ENCODE results near the gene UGT1A5. TPM values are rescaled to one million over a fixed set of nuclear protein-coding genes. Genes with fewer than 3 reads are reported as not detected.

Gene UGT1A5
- total and polyA plus RNA-seq, 10 of the 15 experiments (the other 5 are each of a cell fraction or from before 2014, with no cell fraction given) = not detected

- POLR2A ChIA-PET = no interaction called here
- no peak for FAIRE-seq
Measured at GRCh38 chr2:233684640-233685039, 28.1 kb upstream of the UGT1A5 start.

GRCh38 chr2:233686928-233687327 is 25.8 kb upstream of the UGT1A5 start:
- in situ Hi-C loops (cut with MboI) = no loop called here
- no peak overlapping the region for H3K4me2 ChIP-seq (ENCODE audit: control insufficient read depth, insufficient read depth)
- ChIA-PET RAD21 (ENCODE audit: unreplicated experiment) (no interaction called here), POLR2A (no interaction called here), SMC1A (ENCODE audit: uncharacterized antibody, unreplicated experiment) (interaction anchor here (0.6 kb wide), 1 partner anchor 19 kb away, joined by 3 read pairs; no protein-coding TSS in a partner anchor), CTCF (no interaction called here)
- H3K9ac ChIP-seq (ENCODE audit: control insufficient read depth, insufficient read depth, low read length) = no peak overlapping the region
- no peak for FAIRE-seq
- WGBS (ENCODE audit: insufficient coverage, insufficient replicate concordance, low lambda C conversion rate, missing lambda C conversion rate) = 57% methylated on average over 5 of the region's 5 CpGs
- H3K27me3 ChIP-seq (replicated peaks in 1 of 2; ENCODE audit: control insufficient read depth in 2 of 2, insufficient read depth in 2 of 2, low read length in 1 of 2) = peaks cover 0 to 3% of the 10 kb centered on the region in 2 experiments; a peak in 1 of 4 replicates
- ATAC-seq = no peak
- H3K4me1 ChIP-seq (ENCODE audit: control insufficient read depth, insufficient read depth, low read length) = no peaks in the 10 kb centered on the region
- no peak overlapping the region for H3K4me3 ChIP-seq
- H3K9me3 ChIP-seq (replicated peaks; ENCODE audit: control insufficient read depth, insufficient read depth, low read length) = no peaks in the 10 kb centered on the region
- H4K20me1 ChIP-seq (ENCODE audit: control insufficient read depth, insufficient read depth) = no peaks in the 10 kb centered on the region
- BruUV-seq (replicated peaks) = no TSS peak
- DNase-seq (ENCODE audit: low read depth, low spot score) = no peak
- intact Hi-C loops (cut with micrococcal nuclease; ENCODE audit: unreplicated experiment) = no loop called here
- no peak for TF ChIP-seq HDGF (IDR thresholded peaks at IDR 0.05)
- no peak for TF ChIP-seq JUNB (IDR thresholded peaks at IDR 0.05)
- no peak for TF ChIP-seq RAD51 (IDR thresholded peaks at IDR 0.05)
- no peak for TF ChIP-seq SKIL (IDR thresholded peaks at IDR 0.05; ENCODE audit: low read depth, poor library complexity, severe bottlenecking)
- TF ChIP-seq CBX3 (IDR thresholded peaks at IDR 0.05; ENCODE audit: borderline replicate concordance, low read depth) = no peak
- TF ChIP-seq MLLT1 (IDR thresholded peaks at IDR 0.05) = no peak
- TF ChIP-seq PBX3 (IDR thresholded peaks at IDR 0.05; ENCODE audit: insufficient replicate concordance, low read depth, low read length) = no peak
- H3K79me2 ChIP-seq (ENCODE audit: control insufficient read depth, insufficient read depth, low read length) = no peaks in the 10 kb centered on the region
- H3K36me3 ChIP-seq (ENCODE audit: control insufficient read depth in 2 of 2, insufficient read depth in 2 of 2, low read length in 1 of 2) = no peaks in the 10 kb centered on the region
- H2AFZ ChIP-seq (ENCODE audit: control insufficient read depth, low read depth, low read length) = no peak overlapping the region
- no peak overlapping the region for H3K27ac ChIP-seq (ENCODE audit: control insufficient read depth, insufficient read depth)

More at GRCh38 chr2:233684640-233685039, 28.1 kb upstream of the UGT1A5 start:
- in situ Hi-C loops (cut with MboI) (no loop called here), intact Hi-C loops (cut with micrococcal nuclease; ENCODE audit: unreplicated experiment) (no loop called here)
- BruUV-seq (replicated peaks) = no TSS peak
- WGBS (ENCODE audit: insufficient coverage, insufficient replicate concordance, low lambda C conversion rate, missing lambda C conversion rate) = 5% methylated on average over 1 of the region's 1 CpG
- Histone ChIP-seq H4K20me1 (ENCODE audit: control insufficient read depth, insufficient read depth) (no peaks in the 10 kb centered on the region), H2AFZ (ENCODE audit: control insufficient read depth, low read depth, low read length) (no peak overlapping the region), H3K9me3 (replicated peaks; ENCODE audit: control insufficient read depth, insufficient read depth, low read length) (no peaks in the 10 kb centered on the region), H3K4me2 (ENCODE audit: control insufficient read depth, insufficient read depth) (no peak overlapping the region), H3K79me2 (ENCODE audit: control insufficient read depth, insufficient read depth, low read length) (no peaks in the 10 kb centered on the region), H3K27ac (ENCODE audit: control insufficient read depth, insufficient read depth) (no peak overlapping the region), H3K36me3 (ENCODE audit: control insufficient read depth in 2 of 2, insufficient read depth in 2 of 2, low read length in 1 of 2) (no peaks in the 10 kb centered on the region), H3K27me3 (replicated peaks in 1 of 2; ENCODE audit: control insufficient read depth in 2 of 2, insufficient read depth in 2 of 2, low read length in 1 of 2) (no peaks in the 10 kb centered on the region; a peak in 2 of 4 replicates), H3K4me1 (ENCODE audit: control insufficient read depth, insufficient read depth, low read length) (no peaks in the 10 kb centered on the region), H3K9ac (ENCODE audit: control insufficient read depth, insufficient read depth, low read length) (no peak overlapping the region), H3K4me3 (no peak overlapping the region)
- TF ChIP-seq FOS (IDR thresholded peaks at IDR 0.05; ENCODE audit: borderline replicate concordance, extremely low read depth, insufficient read length) (no peak), HDGF (IDR thresholded peaks at IDR 0.05) (no peak), MEF2B (IDR thresholded peaks at IDR 0.05; ENCODE audit: partially characterized antibody, poor library complexity, severe bottlenecking) (no peak), EGR1 (IDR thresholded peaks at IDR 0.05; ENCODE audit: borderline replicate concordance in 1 of 2, low read depth in 2 of 2, low read length in 2 of 2) (no peak), RAD51 (IDR thresholded peaks at IDR 0.05) (no peak), SUPT20H (IDR thresholded peaks at IDR 0.05; ENCODE audit: borderline replicate concordance, control insufficient read depth, low read depth, low read length) (no peak), HCFC1 (IDR thresholded peaks at IDR 0.05; ENCODE audit: low read length) (no peak), EP300 (IDR thresholded peaks at IDR 0.05; ENCODE audit: borderline replicate concordance in 1 of 2, control insufficient read depth in 1 of 2, low read depth in 2 of 2, low read length in 2 of 2) (no peak), NRF1 (conservative IDR thresholded peaks at IDR 0.05; ENCODE audit: low read depth, low read length) (no peak), ESRRA (IDR thresholded peaks at IDR 0.05; ENCODE audit: low read length) (no peak), CEBPB (IDR thresholded peaks at IDR 0.05; ENCODE audit: borderline replicate concordance in 1 of 2, low read depth in 2 of 2, low read length in 2 of 2) (no peak), KLF5 (IDR thresholded peaks at IDR 0.05; ENCODE audit: partially characterized antibody) (no peak), POLR2A (IDR thresholded peaks at IDR 0.05; ENCODE audit: low read depth, low read length) (no peak)
- DNase-seq (ENCODE audit: low read depth, low spot score) = no peak
- no peak for ATAC-seq
- CTCF ChIA-PET = no interaction called here
- SMC1A ChIA-PET (ENCODE audit: uncharacterized antibody, unreplicated experiment) = no interaction called here
- RAD21 ChIA-PET (ENCODE audit: unreplicated experiment) = no interaction called here

Measured in GM12878 (cell line).